Nephron progenitor cell (in vitro differentiated cells): ENCODE data around the gene CNTNAP5.

Experiments
- DNase-seq: peaks from one replicate; pipeline ENCODE4 v3.0.0; 2021
- H3K27ac Mint-ChIP-seq: 2 replicates; pipeline ENCODE4 v1.8.0; 2021; ENCODE audit warnings: mild to moderate bottlenecking, moderate library complexity, mixed read lengths
- H3K27me3 Mint-ChIP-seq: 2 replicates; pipeline ENCODE4 v1.8.0; 2021; ENCODE audit warnings: mild to moderate bottlenecking, low read depth, mixed read lengths; ENCODE audit not compliant: poor library complexity
- H3K36me3 Mint-ChIP-seq: 2 replicates; pipeline ENCODE4 v1.8.0; 2021; ENCODE audit warnings: low read depth, mixed read lengths
- H3K4me1 Mint-ChIP-seq: 2 replicates; pipeline ENCODE4 v1.8.0; 2021; ENCODE audit warnings: mixed read lengths
- H3K4me3 Mint-ChIP-seq: 2 replicates; pipeline ENCODE4 v1.8.0; 2021; ENCODE audit warnings: mild to moderate bottlenecking, moderate library complexity, mixed read lengths
- H3K9me3 Mint-ChIP-seq: 2 replicates; pipeline ENCODE4 v1.8.0; 2021; ENCODE audit warnings: mild to moderate bottlenecking, moderate library complexity, mixed read lengths
- TF ChIP-seq, protein P1 (sequence below): fragments of 200-600 bp; sonication (generic); IDR thresholded peaks from 2 replicates; pipeline ENCODE4 v1.5.0; 2021; ENCODE audit warnings: antibody characterized with exemption

Gene CNTNAP5

DNA sequence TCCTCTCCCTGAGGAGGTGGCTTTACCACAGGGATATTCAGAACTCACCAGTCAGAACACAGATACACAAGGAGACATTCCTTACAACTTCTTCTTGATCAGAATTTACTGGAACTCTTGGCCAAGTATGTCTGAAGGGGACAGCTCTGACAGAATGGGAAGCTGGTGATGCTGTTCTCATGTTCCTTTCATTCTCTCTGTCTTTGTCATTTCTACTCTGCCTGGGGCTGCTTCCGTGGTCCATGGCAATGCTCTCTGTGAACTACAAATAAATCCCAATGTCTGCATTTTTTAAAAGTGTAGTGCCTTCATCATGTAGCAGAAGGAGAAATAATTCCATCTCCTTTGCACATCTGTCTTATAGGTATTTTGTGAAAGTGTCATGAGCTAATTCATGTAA, 730.3 kb downstream of the CNTNAP5 start:
- TF ChIP-seq, protein P1, sequence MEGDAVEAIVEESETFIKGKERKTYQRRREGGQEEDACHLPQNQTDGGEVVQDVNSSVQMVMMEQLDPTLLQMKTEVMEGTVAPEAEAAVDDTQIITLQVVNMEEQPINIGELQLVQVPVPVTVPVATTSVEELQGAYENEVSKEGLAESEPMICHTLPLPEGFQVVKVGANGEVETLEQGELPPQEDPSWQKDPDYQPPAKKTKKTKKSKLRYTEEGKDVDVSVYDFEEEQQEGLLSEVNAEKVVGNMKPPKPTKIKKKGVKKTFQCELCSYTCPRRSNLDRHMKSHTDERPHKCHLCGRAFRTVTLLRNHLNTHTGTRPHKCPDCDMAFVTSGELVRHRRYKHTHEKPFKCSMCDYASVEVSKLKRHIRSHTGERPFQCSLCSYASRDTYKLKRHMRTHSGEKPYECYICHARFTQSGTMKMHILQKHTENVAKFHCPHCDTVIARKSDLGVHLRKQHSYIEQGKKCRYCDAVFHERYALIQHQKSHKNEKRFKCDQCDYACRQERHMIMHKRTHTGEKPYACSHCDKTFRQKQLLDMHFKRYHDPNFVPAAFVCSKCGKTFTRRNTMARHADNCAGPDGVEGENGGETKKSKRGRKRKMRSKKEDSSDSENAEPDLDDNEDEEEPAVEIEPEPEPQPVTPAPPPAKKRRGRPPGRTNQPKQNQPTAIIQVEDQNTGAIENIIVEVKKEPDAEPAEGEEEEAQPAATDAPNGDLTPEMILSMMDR: no peak
- peaks cover 5% of the 10 kb centered on the region for H3K4me1 Mint-ChIP-seq
- no peaks in the 10 kb centered on the region for H3K9me3 Mint-ChIP-seq
- no peak overlapping the region for H3K4me3 Mint-ChIP-seq
- no peak for DNase-seq
- H3K27ac Mint-ChIP-seq: no peak overlapping the region
- peaks cover 14% of the 10 kb centered on the region for H3K27me3 Mint-ChIP-seq
- no peaks in the 10 kb centered on the region for H3K36me3 Mint-ChIP-seq

DNA sequence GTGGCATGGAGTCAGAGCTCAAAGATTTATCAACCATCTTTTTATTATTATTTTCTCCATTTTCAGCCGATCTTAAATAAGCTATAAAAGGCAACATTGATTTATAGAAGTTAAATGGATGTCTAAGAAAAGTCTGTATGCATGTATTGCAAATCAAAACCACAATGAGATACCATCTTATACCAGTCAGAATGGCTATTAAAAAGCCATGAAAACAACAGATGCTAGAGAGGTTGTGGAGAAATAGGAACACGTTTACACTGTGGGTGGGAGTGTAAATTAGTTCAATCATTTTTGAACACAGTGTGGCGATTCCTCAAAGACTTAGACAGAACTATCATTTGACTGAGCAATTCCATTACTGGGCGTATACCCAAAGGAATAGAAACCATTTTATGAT, 731.0 kb downstream of the CNTNAP5 start:
- TF ChIP-seq, protein P1: no peak
- Mint-ChIP-seq H3K9me3 (no peaks in the 10 kb centered on the region), H3K4me1 (peaks cover 2% of the 10 kb centered on the region), H3K27me3 (peaks cover 14% of the 10 kb centered on the region), H3K4me3 (no peak overlapping the region), H3K36me3 (no peaks in the 10 kb centered on the region), H3K27ac (no peak overlapping the region)
- no peak for DNase-seq

DNA sequence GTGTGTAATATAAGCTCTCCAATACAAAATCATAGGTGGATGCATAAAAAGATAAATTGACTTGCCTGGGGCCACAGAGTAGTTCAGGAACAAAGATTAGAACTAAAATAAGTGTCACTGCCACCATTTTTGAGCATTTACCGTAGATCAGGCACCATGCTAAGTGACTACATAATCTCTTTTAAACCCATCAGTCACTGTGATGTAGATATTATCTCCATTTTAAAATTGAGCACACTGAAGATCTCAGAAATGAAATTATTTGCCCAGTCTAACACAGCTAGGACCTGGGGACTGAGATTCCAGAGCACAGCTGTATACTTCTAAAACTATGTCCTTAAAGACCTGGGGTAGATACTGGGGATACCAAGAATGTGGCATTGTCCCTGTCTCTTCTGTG, 737.3 kb downstream of the CNTNAP5 start:
- DNase-seq: no peak
- Mint-ChIP-seq H3K27me3 (peaks cover 6% of the 10 kb centered on the region), H3K4me1 (no peaks in the 10 kb centered on the region), H3K27ac (no peak overlapping the region), H3K4me3 (no peak overlapping the region), H3K36me3 (no peaks in the 10 kb centered on the region), H3K9me3 (no peaks in the 10 kb centered on the region)
- TF ChIP-seq, protein P1: no peak

DNA sequence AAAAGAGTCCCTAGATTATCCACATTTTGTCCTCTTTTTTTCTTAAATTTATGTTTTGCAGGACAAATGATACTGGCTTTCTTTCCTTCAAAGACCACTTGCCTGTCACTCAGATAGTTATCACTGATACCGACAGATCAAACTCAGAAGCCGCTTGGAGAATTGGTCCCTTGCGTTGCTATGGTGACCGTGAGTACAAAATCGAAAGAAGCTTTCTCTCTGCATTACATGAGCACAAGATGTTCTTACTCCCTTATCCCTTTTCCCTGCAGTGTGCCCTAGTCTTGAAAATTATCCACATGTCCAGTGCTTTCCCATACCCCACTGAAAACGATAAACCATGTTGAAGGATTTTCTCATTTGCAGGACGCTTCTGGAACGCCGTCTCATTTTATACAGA, 738.5 kb downstream of the CNTNAP5 start:
- DNase-seq: no peak
- TF ChIP-seq, protein P1: no peak
- no peak overlapping the region for H3K27ac Mint-ChIP-seq
- H3K36me3 Mint-ChIP-seq: no peaks in the 10 kb centered on the region
- H3K4me1 Mint-ChIP-seq: no peaks in the 10 kb centered on the region
- H3K9me3 Mint-ChIP-seq: no peaks in the 10 kb centered on the region
- H3K4me3 Mint-ChIP-seq: no peak overlapping the region
- peaks cover 4% of the 10 kb centered on the region for H3K27me3 Mint-ChIP-seq

DNA sequence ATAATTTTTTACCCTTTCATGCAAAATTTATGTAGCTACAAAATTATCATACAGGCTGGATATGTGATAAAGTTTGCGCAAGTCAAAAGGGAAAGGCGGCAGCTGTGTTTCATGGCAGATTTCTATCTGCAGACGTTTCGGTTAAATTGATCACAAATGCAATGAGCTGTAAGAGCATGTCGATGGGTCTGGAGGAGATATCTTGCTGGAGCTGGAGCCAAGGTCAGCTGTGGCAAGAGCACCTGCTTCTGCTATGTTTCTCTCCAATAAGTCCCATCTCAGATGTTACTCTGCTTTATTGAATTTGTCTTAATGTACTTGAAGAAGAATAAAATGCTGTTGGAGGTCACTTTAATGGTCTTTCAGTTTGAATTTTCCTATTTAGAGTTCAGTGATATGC, 749.7 kb downstream of the CNTNAP5 start:
- no peaks in the 10 kb centered on the region for H3K36me3 Mint-ChIP-seq
- no peak overlapping the region for H3K27ac Mint-ChIP-seq
- H3K9me3 Mint-ChIP-seq: no peaks in the 10 kb centered on the region
- no peak overlapping the region for H3K4me3 Mint-ChIP-seq
- H3K4me1 Mint-ChIP-seq: peaks cover 43% of the 10 kb centered on the region
- H3K27me3 Mint-ChIP-seq: peaks cover 9% of the 10 kb centered on the region
- TF ChIP-seq, protein P1: no peak
- DNase-seq: no peak

DNA sequence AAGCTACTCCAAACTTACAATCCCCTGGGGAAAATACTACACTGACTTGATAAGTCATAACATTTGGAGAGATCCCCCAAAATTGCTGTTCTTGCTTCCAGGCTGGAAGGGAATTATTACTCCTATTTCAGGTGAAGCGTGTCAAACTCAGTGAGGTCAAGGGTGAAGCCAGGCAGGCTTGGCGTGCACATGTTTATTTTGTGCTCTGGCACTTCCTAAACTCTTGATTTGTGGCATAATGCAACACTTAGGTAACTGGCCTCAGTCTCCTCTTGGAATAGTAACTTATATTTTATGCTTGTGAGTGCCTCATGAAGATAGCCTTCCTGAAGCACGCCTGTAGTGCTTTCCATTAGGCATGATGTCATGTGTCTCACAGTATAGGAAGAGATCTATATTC, 751.2 kb downstream of the CNTNAP5 start:
- TF ChIP-seq, protein P1: no peak
- Mint-ChIP-seq H3K9me3 (no peaks in the 10 kb centered on the region), H3K27ac (no peak overlapping the region), H3K27me3 (peaks cover 9% of the 10 kb centered on the region), H3K4me1 (peaks cover 36% of the 10 kb centered on the region), H3K4me3 (no peak overlapping the region), H3K36me3 (no peaks in the 10 kb centered on the region)
- DNase-seq: no peak
